ENCODE measurements around the gene KCNIP3. TPM values are rescaled to one million over a fixed set of nuclear protein-coding genes. Genes with fewer than 3 reads are reported as not detected.

The KCNIP3 gene
- total and polyA plus RNA-seq, 12 donors: 2.1 to 8.0 (median 3.9) TPM

DNA sequence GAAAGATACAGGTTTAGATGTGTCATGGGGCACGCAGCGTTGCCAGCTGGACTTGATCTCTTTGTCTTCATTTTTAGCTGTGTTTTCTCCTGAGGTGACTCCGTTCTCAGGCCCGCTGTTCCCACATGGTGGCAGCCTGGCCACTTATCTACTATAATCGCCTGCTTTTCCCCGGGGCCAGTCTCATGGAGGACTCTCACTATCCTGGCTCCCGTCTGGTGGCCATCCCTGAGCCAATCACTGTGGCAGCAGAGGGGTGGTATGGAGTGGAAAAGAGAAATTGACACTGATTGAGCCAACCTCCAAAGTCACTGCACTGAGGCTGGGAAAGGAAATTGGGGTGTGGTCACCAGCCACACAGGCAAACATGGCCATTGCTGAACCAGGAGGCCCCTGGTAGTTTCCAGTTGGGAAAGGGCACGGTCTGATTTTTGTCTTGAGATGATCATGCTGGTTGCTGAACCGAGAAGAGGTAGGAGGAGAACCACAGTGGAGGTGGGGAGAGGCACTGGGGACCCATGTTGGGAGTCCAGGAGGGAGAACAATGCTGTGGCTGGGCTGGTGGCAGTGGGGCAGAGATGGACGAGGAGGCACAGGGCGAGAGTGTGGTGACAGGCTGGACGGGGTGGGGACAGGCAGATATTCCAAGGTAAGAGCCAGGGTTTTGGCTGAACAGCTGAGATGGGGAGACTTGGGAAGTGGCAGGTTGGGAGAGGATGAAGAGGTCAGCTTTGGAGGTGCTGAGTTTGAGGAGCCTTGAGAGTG is 45.6 kb downstream of the KCNIP3 start:
- intact Hi-C loops (cut with DNase I): no loop called here
- TF ChIP-seq, protein P1, sequence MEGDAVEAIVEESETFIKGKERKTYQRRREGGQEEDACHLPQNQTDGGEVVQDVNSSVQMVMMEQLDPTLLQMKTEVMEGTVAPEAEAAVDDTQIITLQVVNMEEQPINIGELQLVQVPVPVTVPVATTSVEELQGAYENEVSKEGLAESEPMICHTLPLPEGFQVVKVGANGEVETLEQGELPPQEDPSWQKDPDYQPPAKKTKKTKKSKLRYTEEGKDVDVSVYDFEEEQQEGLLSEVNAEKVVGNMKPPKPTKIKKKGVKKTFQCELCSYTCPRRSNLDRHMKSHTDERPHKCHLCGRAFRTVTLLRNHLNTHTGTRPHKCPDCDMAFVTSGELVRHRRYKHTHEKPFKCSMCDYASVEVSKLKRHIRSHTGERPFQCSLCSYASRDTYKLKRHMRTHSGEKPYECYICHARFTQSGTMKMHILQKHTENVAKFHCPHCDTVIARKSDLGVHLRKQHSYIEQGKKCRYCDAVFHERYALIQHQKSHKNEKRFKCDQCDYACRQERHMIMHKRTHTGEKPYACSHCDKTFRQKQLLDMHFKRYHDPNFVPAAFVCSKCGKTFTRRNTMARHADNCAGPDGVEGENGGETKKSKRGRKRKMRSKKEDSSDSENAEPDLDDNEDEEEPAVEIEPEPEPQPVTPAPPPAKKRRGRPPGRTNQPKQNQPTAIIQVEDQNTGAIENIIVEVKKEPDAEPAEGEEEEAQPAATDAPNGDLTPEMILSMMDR (IDR thresholded peaks at IDR 0.05): no peak
- H3K4me3 ChIP-seq: no peak overlapping the region
- peaks cover 0 to 47% (median 21%) of the 10 kb centered on the region in 7 donors for H3K27me3 ChIP-seq
- no peaks in the 10 kb centered on the region for H3K36me3 ChIP-seq
- DNase-seq: no peak
- no peaks in the 10 kb centered on the region for H3K9me3 ChIP-seq
- no peak overlapping the region for H3K27ac ChIP-seq
- ATAC-seq: no peak
- 75 to 78% methylated on average over 12 of the region's 12 CpGs for WGBS, 2 donors
- H3K4me1 ChIP-seq: peaks cover 0 to 22% (median 11%) of the 10 kb centered on the region in 9 donors

DNA sequence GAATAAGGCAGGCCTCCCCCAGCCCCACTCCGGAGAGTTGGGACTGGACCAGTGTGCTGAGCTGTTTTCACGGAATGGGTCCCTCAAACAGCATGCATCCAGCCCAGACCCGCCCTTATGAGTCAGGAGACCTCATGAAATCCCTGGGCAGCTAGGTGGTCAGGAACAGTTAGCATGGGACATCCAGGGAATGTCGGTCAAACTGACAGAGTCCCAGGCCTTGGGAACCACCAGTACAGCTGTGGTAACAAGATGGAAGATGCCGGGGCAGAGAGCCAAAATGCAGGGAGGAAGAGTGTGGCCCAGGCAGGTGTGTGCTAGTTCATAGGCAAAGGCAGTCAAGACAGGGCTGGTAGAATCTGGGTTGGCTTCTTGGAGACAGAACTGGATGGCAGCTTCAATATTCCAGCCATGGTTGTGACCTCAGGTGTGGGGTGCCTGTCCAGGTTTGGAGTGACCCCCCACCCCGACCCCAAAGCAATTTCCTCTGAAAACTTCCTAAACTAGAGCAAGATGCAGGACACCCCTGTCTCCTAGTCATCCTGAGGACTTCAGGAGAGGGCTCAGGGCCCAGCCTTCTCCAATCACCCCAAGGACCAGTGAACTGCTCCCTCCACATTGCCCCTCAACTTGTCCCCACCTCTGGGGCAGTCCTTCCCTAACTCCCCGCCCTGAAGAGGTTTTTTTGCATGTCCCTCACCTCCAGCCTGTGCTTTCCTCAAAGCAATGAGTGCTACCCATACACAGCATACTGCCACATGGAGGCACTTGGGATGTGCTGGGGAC is 46.5 kb downstream of the KCNIP3 start:
- H3K27ac ChIP-seq: no peak overlapping the region
- no peak for ATAC-seq
- no peak for DNase-seq
- H3K4me1 ChIP-seq: peaks cover 0 to 23% (median 11%) of the 10 kb centered on the region in 9 donors
- H3K27me3 ChIP-seq: peaks cover 0 to 55% (median 21%) of the 10 kb centered on the region in 7 donors
- WGBS, 2 donors: 82 to 87% methylated on average over 7 of the region's 7 CpGs
- no peak overlapping the region for H3K4me3 ChIP-seq
- intact Hi-C loops (cut with DNase I): no loop called here
- TF ChIP-seq, protein P1 (IDR thresholded peaks at IDR 0.05): no peak
- H3K36me3 ChIP-seq: no peaks in the 10 kb centered on the region
- H3K9me3 ChIP-seq: no peaks in the 10 kb centered on the region

DNA sequence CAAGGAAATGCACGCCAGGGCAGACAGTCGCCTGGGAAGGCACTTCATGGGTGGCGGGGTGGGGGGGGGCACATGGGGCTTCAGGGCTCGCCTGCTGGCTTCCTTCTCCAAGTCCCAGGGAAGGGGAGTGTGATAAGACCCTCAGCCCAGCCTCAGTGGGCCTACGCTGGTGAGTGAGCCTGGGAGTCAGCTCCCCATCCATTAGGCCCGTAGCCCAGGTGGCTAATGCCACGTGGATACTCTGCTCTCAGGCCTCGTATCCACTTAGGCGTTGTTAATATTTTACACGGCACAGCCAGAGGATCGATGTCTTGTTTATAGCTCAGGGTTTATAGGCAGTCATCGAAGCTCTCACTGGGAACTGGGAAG is 47.1 kb downstream of the KCNIP3 start:
- Histone ChIP-seq H3K9me3 (no peaks in the 10 kb centered on the region), H3K4me1 (peaks cover 0 to 23% (median 11%) of the 10 kb centered on the region in 9 donors), H3K36me3 (no peaks in the 10 kb centered on the region), H3K4me3 (no peak overlapping the region), H3K27me3 (peaks cover 0 to 61% (median 21%) of the 10 kb centered on the region in 7 donors), H3K27ac (no peak overlapping the region)
- TF ChIP-seq, protein P1 (IDR thresholded peaks at IDR 0.05): no peak
- no peak for DNase-seq
- no peak for ATAC-seq
- WGBS, 2 donors: 83 to 84% methylated on average over 12 of the region's 12 CpGs
- intact Hi-C loops (cut with DNase I): no loop called here

DNA sequence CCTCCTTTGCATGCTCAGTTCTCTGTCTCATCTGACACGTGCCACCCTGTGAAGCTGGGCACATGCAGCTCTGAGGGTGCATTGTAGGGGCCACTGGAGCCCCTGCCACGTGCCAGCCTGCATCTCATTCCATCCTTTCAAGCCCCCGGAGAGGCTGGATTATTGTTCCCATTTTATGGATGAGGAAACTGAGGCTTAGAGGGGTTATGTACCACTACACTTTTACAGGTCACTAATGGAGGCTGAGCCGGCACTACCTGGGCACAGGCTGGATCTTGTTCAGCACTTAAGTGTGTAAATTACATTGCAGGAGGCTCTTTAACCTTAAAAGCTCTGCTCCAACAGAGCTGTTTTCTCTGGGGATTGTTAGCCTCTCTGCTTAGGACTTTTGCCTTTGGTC is 47.5 kb downstream of the KCNIP3 start:
- TF ChIP-seq, protein P1 (IDR thresholded peaks at IDR 0.05): no peak
- H3K4me1 ChIP-seq: peaks cover 0 to 23% (median 11%) of the 10 kb centered on the region in 9 donors
- DNase-seq (no peak), ATAC-seq (no peak)
- intact Hi-C loops (cut with DNase I): loop anchor here in 1 of 10 donors (5.0 kb wide), 1 partner anchor 58 kb away; the partner anchor contains the start of gene FAHD2A
- no peak overlapping the region for H3K4me3 ChIP-seq
- 86 to 94% methylated on average over 4 of the region's 4 CpGs for WGBS, 2 donors
- no peaks in the 10 kb centered on the region for H3K9me3 ChIP-seq
- no peak overlapping the region for H3K27ac ChIP-seq
- no peaks in the 10 kb centered on the region for H3K36me3 ChIP-seq
- H3K27me3 ChIP-seq: peaks cover 0 to 61% (median 21%) of the 10 kb centered on the region in 7 donors
